ENCODE results near the gene TMEM239. TPM values are rescaled to one million over a fixed set of nuclear protein-coding genes. Genes with fewer than 3 reads are reported as not detected.

TMEM239 gene
- total and polyA plus RNA-seq, 2 of the 8 experiments (the other 6 are each of a cell fraction or from before 2014, with no cell fraction given) = not detected

- Histone ChIP-seq H3K4me2 (ENCODE audit: insufficient read depth in 1 of 2, low read depth in 2 of 2, low read length in 2 of 2) (no peak overlapping the region), H3K79me1 (ENCODE audit: low read depth, low read length) (no peaks in the 10 kb centered on the region), H3K27me3 (replicated peaks in 1 of 4; ENCODE audit: control insufficient read depth in 3 of 4, extremely low read depth in 1 of 4, insufficient read depth in 3 of 4, low read length in 3 of 4) (peaks cover 0 to 5% (median 5%) of the 10 kb centered on the region in 4 experiments; a peak in 3 of 7 replicates), H3K27ac (ENCODE audit: low read depth, low read length) (no peak overlapping the region), H2BK15ac (ENCODE audit: low read length) (no peak overlapping the region), H4K5ac (ENCODE audit: insufficient read length, low read depth, low read length) (no peak overlapping the region), H3K4me1 (replicated peaks in 1 of 4; ENCODE audit: control insufficient read depth in 3 of 4, insufficient read depth in 4 of 4, low read length in 3 of 4) (no peaks in the 10 kb centered on the region; a peak in 1 of 7 replicates), H3K23me2 (ENCODE audit: low read depth, low read length) (no peaks in the 10 kb centered on the region), H4K20me1 (replicated peaks in 1 of 2; ENCODE audit: control insufficient read depth in 1 of 2, insufficient read depth in 2 of 2, low read length in 2 of 2) (peaks cover 0 to 2% of the 10 kb centered on the region in 2 experiments), H2BK5ac (ENCODE audit: low read depth, low read length) (no peak overlapping the region), H3K36me3 (ENCODE audit: control insufficient read depth in 2 of 4, insufficient read depth in 4 of 4, low read length in 3 of 4) (no peaks in the 10 kb centered on the region), H3K79me2 (ENCODE audit: control insufficient read depth in 1 of 2, insufficient read depth in 2 of 2, low read length in 2 of 2) (no peaks in the 10 kb centered on the region), H3K9ac (replicated peaks in 1 of 4; ENCODE audit: extremely low read depth in 1 of 4, low read depth in 3 of 4, low read length in 3 of 4) (no peak overlapping the region), H3K9me3 (ENCODE audit: insufficient read depth in 2 of 2, low read depth in 1 of 2, low read length in 1 of 2) (no peaks in the 10 kb centered on the region), H4K8ac (ENCODE audit: extremely low read depth, insufficient read depth, low read length) (no peak overlapping the region), H2AFZ (ENCODE audit: low read length) (no peak overlapping the region), H3K56ac (replicated peaks; ENCODE audit: insufficient read length, low read depth, low read length) (no peak overlapping the region), H2BK120ac (replicated peaks; ENCODE audit: low read depth, low read length) (no peak overlapping the region), H4K91ac (replicated peaks; ENCODE audit: insufficient read length, low read length) (no peak overlapping the region), H3K14ac (ENCODE audit: insufficient read length) (no peak overlapping the region), H3K18ac (ENCODE audit: extremely low read depth, low read length) (no peak overlapping the region), H3K23ac (ENCODE audit: insufficient read length) (no peak overlapping the region), H3K4ac (replicated peaks; ENCODE audit: insufficient read length, low read depth, low read length) (no peak overlapping the region), H2AK5ac (ENCODE audit: low read depth, low read length) (no peak overlapping the region), H2BK12ac (ENCODE audit: low read depth, low read length) (no peak overlapping the region), H2BK20ac (ENCODE audit: low read length) (no peak overlapping the region), H3K4me3 (ENCODE audit: extremely low read depth in 1 of 4, insufficient read depth in 2 of 4, low read depth in 3 of 4, low read length in 4 of 4) (no peak overlapping the region)
- FAIRE-seq = no peak
- WGBS, 2 experiments (ENCODE audit: extremely low coverage in 1 of 2, insufficient coverage in 1 of 2, insufficient read length in 1 of 2, insufficient replicate concordance in 2 of 2, low coverage in 1 of 2, low lambda C conversion rate in 2 of 2, missing lambda C conversion rate in 1 of 2) = 86% methylated on average over 1 of the region's 1 CpG; no CpG with 5 or more reads in 1 of the 2 experiments
- ChIA-PET CTCF (ENCODE audit: partially characterized antibody) (no interaction called here), POLR2A (ENCODE audit: partially characterized antibody) (interaction anchor here (2.3 kb wide), 1 partner anchor 12 kb away, joined by 6 read pairs; no protein-coding TSS in a partner anchor)
- no peak for DNase-seq (ENCODE audit: low read depth in 1 of 2, low spot score in 2 of 2)
- TF ChIP-seq KDM1A (IDR thresholded peaks at IDR 0.05; ENCODE audit: borderline replicate concordance, low read length) (no peak), CBX5 (IDR thresholded peaks at IDR 0.05; ENCODE audit: low read depth, low read length) (no peak), POLR2A (IDR thresholded peaks at IDR 0.05; ENCODE audit: control extremely low read depth in 1 of 2, low read depth in 2 of 2, low read length in 2 of 2) (no peak), SUZ12 (IDR thresholded peaks at IDR 0.05; ENCODE audit: low read length) (no peak), RAD21 (IDR thresholded peaks at IDR 0.05 in 1 of 2, conservative IDR thresholded peaks at IDR 0.05 in 1 of 2; ENCODE audit: low read depth in 2 of 2, low read length in 2 of 2) (no peak), SP4 (IDR thresholded peaks at IDR 0.05; ENCODE audit: low read length) (no peak), YY1 (IDR thresholded peaks at IDR 0.05; ENCODE audit: low read depth, low read length) (no peak), CEBPB (IDR thresholded peaks at IDR 0.05; ENCODE audit: low read depth, low read length) (no peak), RXRA (IDR thresholded peaks at IDR 0.05; ENCODE audit: insufficient read depth, low read depth, low read length) (no peak)
These were observed 17.6 kb downstream of the TMEM239 start for GRCh38 chr20:2833761-2834160.

All from H1 (cell line).